Measurements from ENCODE around the gene PODXL.

DNA sequence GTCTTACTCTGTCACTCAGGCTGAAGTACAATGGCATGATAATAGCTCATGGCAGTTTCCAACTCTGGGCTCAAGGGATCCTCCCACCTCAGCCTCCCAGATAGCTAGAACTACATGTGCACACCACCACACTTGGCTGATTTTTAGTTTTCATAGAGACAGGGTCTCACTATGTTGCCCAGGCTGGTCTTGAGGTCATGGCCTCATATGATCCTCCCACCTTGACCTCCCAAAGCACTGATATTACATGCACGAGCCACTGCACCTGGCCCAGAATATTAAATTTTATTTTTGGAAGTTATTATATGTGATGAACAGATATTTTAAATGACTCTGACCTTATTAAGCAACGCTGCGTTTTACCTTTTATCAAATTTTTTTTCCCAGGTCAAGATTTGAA lies 94.4 kb downstream of the PODXL start:
- TF ChIP-seq PBX3 (IDR thresholded peaks at IDR 0.05) (no peak), CTCF (IDR thresholded peaks at IDR 0.05) (no peak)
- TF ChIP-seq, protein P1, sequence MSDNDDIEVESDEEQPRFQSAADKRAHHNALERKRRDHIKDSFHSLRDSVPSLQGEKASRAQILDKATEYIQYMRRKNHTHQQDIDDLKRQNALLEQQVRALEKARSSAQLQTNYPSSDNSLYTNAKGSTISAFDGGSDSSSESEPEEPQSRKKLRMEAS (IDR thresholded peaks at IDR 0.05): no peak

All from A549 (cell line).